Activated T-helper 2 cell treated with anti-CD3 and anti-CD28 coated beads, Interferon-gamma antibody, Interleukin-2, Interleukin-4, amounts not matched to agents 10 μg/mL and 5 μg/mL and 100 μg/mL, durations not matched to agents 14 hours and 24 hours and 36 hours (primary cell): ENCODE results near the gene SUGCT. TPM values are rescaled to one million over a fixed set of nuclear protein-coding genes. Genes with fewer than 3 reads are reported as not detected.

Experiments used
- DNase-seq: peaks from one replicate; pipeline ENCODE4 v3.0.0; 2021; ENCODE audit warnings: low spot score
- H3K27ac Mint-ChIP-seq: one replicate; pipeline ENCODE4 v1.8.0; 2021; ENCODE audit warnings: mixed read lengths
- H3K27me3 Mint-ChIP-seq: one replicate; pipeline ENCODE4 v1.8.0; 2021; ENCODE audit warnings: low read depth, mixed read lengths
- H3K36me3 Mint-ChIP-seq: one replicate; pipeline ENCODE4 v1.8.0; 2021; ENCODE audit warnings: low read depth, mixed read lengths
- H3K4me1 Mint-ChIP-seq: one replicate; pipeline ENCODE4 v1.8.0; 2021; ENCODE audit warnings: low read depth, mixed read lengths
- H3K4me3 Mint-ChIP-seq: one replicate; pipeline ENCODE4 v1.8.0; 2021; ENCODE audit warnings: low read depth, mild to moderate bottlenecking, moderate library complexity, mixed read lengths
- H3K9me3 Mint-ChIP-seq: one replicate; pipeline ENCODE4 v1.8.0; 2021; ENCODE audit warnings: mixed read lengths
- intact Hi-C: fragments of 100-400 bp; cut with micrococcal nuclease; formaldehyde crosslinking; loops from one replicate; pipeline ENCODE4 v1.15.1; 2023
- total RNA-seq: library from RNA; stranded (reverse); gene quantifications from 2 replicates; pipeline ENCODE4 v1.2.3, GENCODE V29; 2022

Gene SUGCT
- total RNA-seq, 1 donor from 2014 or later: 0.43 TPM

DNA sequence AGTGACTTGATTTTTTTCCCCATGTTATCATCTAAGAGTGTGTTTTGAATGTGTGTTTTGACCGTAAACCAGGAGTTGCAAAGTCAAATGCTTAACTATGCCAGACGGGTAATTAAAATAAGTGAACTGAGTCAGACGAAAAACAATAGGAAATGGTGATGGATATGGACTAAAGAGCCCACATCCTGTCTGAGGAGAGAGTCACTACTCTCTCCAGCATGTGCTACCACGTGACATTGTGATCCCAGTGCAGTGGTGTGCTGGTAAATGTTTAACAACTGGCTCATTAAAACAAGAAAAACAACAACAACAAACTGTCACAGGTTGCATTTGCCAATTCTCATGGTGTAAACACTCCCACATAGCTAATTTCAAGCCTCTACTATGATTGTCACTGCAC is 164.3 kb downstream of the SUGCT start:
- H3K4me1 Mint-ChIP-seq: peaks cover 3% of the 10 kb centered on the region

DNA sequence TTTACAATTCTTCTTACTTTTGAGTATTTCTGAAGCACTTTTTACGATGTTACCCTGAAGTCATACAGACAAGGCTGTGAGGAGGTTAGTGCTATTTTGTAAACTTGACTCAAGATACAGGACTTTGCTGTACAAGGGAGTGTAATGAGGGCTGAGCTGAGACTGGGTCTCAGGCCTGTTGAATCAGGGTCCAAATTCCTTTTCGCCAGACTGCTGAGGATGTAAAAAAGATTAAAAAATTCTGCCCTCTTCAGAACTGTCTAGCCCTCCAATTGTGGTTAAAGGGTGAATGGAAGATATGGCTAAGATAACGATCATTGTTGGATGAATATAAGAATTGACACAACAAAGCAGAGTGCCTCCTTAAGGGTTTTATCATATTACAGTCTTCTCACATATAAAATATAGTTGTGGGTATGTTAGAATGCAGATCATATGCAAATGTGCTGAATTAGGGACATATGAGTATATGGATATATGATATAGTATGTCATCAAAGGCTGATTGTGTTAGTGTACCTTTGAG is 165.4 kb downstream of the SUGCT start:
- Mint-ChIP-seq H3K27me3 (no peaks in the 10 kb centered on the region), H3K4me3 (no peak overlapping the region), H3K9me3 (no peaks in the 10 kb centered on the region), H3K4me1 (peaks cover 3% of the 10 kb centered on the region), H3K36me3 (no peaks in the 10 kb centered on the region), H3K27ac (no peak overlapping the region)
- intact Hi-C loops: no loop called here
- no peak for DNase-seq

More for the DNA sequence above, 164.3 kb downstream of the SUGCT start:
- no peaks in the 10 kb centered on the region for H3K27me3 Mint-ChIP-seq
- no peak overlapping the region for H3K27ac Mint-ChIP-seq
- H3K9me3 Mint-ChIP-seq: no peaks in the 10 kb centered on the region
- intact Hi-C loops: no loop called here
- no peaks in the 10 kb centered on the region for H3K36me3 Mint-ChIP-seq
- no peak overlapping the region for H3K4me3 Mint-ChIP-seq
- DNase-seq: no peak

GRCh38 chr7:40301486-40302068 is 166.8 kb downstream of the SUGCT start:
- no peak for DNase-seq
- peaks cover 3% of the 10 kb centered on the region for H3K4me1 Mint-ChIP-seq
- intact Hi-C loops: no loop called here
- H3K9me3 Mint-ChIP-seq: no peaks in the 10 kb centered on the region
- no peaks in the 10 kb centered on the region for H3K27me3 Mint-ChIP-seq
- H3K36me3 Mint-ChIP-seq: no peaks in the 10 kb centered on the region
- H3K27ac Mint-ChIP-seq: no peak overlapping the region
- no peak overlapping the region for H3K4me3 Mint-ChIP-seq

GRCh38 chr7:40303996-40304395 is 169.2 kb downstream of the SUGCT start:
- intact Hi-C loops: no loop called here
- Mint-ChIP-seq H3K4me1 (peaks cover under 1% of the 10 kb centered on the region), H3K9me3 (no peaks in the 10 kb centered on the region), H3K4me3 (no peak overlapping the region), H3K27ac (no peak overlapping the region), H3K36me3 (no peaks in the 10 kb centered on the region), H3K27me3 (no peaks in the 10 kb centered on the region)
- no peak for DNase-seq

GRCh38 chr7:40305229-40305628 is 170.4 kb downstream of the SUGCT start:
- DNase-seq: no peak
- no peaks in the 10 kb centered on the region for H3K36me3 Mint-ChIP-seq
- H3K27me3 Mint-ChIP-seq: no peaks in the 10 kb centered on the region
- no peak overlapping the region for H3K27ac Mint-ChIP-seq
- H3K4me3 Mint-ChIP-seq: no peak overlapping the region
- H3K4me1 Mint-ChIP-seq: no peaks in the 10 kb centered on the region
- no peaks in the 10 kb centered on the region for H3K9me3 Mint-ChIP-seq
- intact Hi-C loops: no loop called here

- no peaks in the 10 kb centered on the region for H3K4me1 Mint-ChIP-seq
- H3K36me3 Mint-ChIP-seq: no peaks in the 10 kb centered on the region
- H3K9me3 Mint-ChIP-seq: no peaks in the 10 kb centered on the region
- DNase-seq: no peak
- H3K27ac Mint-ChIP-seq: no peak overlapping the region
- no peaks in the 10 kb centered on the region for H3K27me3 Mint-ChIP-seq
- H3K4me3 Mint-ChIP-seq: no peak overlapping the region
- intact Hi-C loops: no loop called here
Observed at GRCh38 chr7:40306025-40306424, 171.2 kb downstream of the SUGCT start.

DNA sequence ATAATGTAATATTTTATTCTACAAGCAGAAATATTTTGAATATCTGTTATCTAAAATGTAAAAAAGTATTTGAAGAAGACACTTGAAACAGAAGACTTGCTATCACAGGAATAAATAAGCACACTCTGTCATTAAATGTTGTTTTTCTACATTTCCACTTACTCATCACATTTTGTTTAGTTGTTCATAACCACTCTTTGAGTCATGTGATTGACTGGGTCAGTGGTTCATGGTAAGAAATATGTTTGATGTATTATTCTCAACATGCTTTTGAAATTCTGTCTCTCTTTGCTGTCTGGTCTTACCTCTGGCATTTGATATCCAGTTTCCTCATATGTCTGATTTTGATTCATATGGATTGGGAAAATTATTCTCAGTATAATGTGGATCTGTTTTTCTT is 171.8 kb downstream of the SUGCT start:
- no peaks in the 10 kb centered on the region for H3K4me1 Mint-ChIP-seq
- no peak for DNase-seq
- H3K27me3 Mint-ChIP-seq: no peaks in the 10 kb centered on the region
- no peaks in the 10 kb centered on the region for H3K36me3 Mint-ChIP-seq
- H3K27ac Mint-ChIP-seq: no peak overlapping the region
- no peak overlapping the region for H3K4me3 Mint-ChIP-seq
- H3K9me3 Mint-ChIP-seq: no peaks in the 10 kb centered on the region
- intact Hi-C loops: no loop called here

GRCh38 chr7:40310258-40310657 is 175.5 kb downstream of the SUGCT start:
- Mint-ChIP-seq H3K27me3 (no peaks in the 10 kb centered on the region), H3K27ac (no peak overlapping the region), H3K4me3 (no peak overlapping the region), H3K36me3 (no peaks in the 10 kb centered on the region), H3K4me1 (no peaks in the 10 kb centered on the region), H3K9me3 (no peaks in the 10 kb centered on the region)
- no peak for DNase-seq
- intact Hi-C loops: no loop called here

DNA sequence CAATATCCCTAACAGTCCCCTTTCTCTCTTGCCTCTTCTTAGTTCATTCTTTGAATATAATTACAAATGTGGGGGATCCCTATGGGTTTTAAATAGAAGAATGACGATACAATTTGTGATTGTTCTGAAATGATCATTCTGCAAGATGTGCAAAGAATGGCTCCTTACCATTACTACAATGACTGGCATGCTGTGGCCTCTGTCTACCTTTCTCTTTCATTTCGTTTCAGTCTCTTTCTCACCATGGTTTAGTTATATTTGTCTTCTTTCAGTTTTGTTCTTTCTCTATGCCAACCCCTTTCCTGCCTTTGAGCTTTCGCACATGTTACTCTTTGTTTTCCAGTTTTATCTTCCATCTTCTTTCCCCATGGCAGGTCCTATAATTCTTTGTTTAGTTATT is 176.5 kb downstream of the SUGCT start:
- DNase-seq: no peak
- Mint-ChIP-seq H3K4me1 (no peaks in the 10 kb centered on the region), H3K9me3 (no peaks in the 10 kb centered on the region), H3K36me3 (no peaks in the 10 kb centered on the region), H3K4me3 (no peak overlapping the region), H3K27me3 (no peaks in the 10 kb centered on the region), H3K27ac (no peak overlapping the region)
- intact Hi-C loops: no loop called here

GRCh38 chr7:40315277-40315676 is 180.5 kb downstream of the SUGCT start:
- Mint-ChIP-seq H3K27ac (no peak overlapping the region), H3K36me3 (no peaks in the 10 kb centered on the region), H3K27me3 (no peaks in the 10 kb centered on the region), H3K9me3 (no peaks in the 10 kb centered on the region), H3K4me1 (no peaks in the 10 kb centered on the region), H3K4me3 (no peak overlapping the region)
- intact Hi-C loops: no loop called here
- DNase-seq: no peak

GRCh38 chr7:40316176-40316575 is 181.4 kb downstream of the SUGCT start:
- Mint-ChIP-seq H3K27ac (no peak overlapping the region), H3K36me3 (no peaks in the 10 kb centered on the region), H3K9me3 (no peaks in the 10 kb centered on the region), H3K27me3 (no peaks in the 10 kb centered on the region), H3K4me3 (no peak overlapping the region), H3K4me1 (no peaks in the 10 kb centered on the region)
- no peak for DNase-seq
- intact Hi-C loops: no loop called here

DNA sequence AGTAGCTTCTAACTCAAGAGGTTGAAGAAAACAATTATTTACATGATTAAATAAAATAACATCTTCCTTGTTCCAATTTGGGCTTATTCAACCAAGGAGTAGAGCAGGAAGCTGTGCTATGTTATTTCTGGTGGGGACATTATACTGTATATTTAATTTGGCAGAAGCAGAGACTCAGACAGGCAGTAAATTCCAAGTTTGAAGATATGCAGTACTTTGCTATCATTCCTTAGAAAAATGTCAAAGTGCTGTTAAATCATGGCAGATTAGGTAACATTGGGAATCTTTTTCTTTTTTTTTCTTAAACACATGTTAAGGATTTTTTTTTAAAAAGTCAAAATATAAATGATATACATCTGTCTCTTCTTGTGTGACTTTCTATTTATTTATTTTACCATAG is 190.1 kb downstream of the SUGCT start:
- intact Hi-C loops: loop anchor here (5.0 kb wide), 1 partner anchor 437 kb away; no protein-coding TSS in a partner anchor
- H3K4me1 Mint-ChIP-seq: no peaks in the 10 kb centered on the region
- no peak overlapping the region for H3K27ac Mint-ChIP-seq

DNA sequence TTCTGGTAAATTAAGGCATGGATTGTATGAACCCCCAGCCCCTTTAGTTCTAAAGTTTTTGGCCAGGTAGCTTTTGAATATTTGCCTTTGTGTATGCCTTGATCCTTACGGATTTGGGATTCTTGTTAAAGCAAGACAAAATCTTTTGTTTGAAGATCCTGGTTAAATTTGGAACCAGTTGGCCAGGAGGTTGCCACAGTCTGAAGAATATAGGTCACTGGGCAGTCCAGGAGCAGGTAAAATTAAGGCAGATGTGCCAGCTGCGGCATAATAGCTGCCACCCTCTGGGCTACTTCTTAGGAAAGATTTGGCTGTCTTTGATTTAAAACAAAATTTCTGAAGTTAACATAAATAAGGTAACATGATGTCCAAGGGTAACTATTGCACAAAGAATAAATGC is 192.3 kb downstream of the SUGCT start:
- DNase-seq: no peak
- H3K4me1 Mint-ChIP-seq: no peaks in the 10 kb centered on the region
- H3K9me3 Mint-ChIP-seq: no peaks in the 10 kb centered on the region
- H3K27me3 Mint-ChIP-seq: no peaks in the 10 kb centered on the region
- H3K4me3 Mint-ChIP-seq: no peak overlapping the region
- intact Hi-C loops: loop anchor here (5.0 kb wide), 1 partner anchor 435 kb away; no protein-coding TSS in a partner anchor
- H3K36me3 Mint-ChIP-seq: no peaks in the 10 kb centered on the region
- no peak overlapping the region for H3K27ac Mint-ChIP-seq

More for the DNA sequence above, 190.1 kb downstream of the SUGCT start:
- no peak overlapping the region for H3K4me3 Mint-ChIP-seq
- DNase-seq: no peak
- no peaks in the 10 kb centered on the region for H3K9me3 Mint-ChIP-seq
- no peaks in the 10 kb centered on the region for H3K27me3 Mint-ChIP-seq
- no peaks in the 10 kb centered on the region for H3K36me3 Mint-ChIP-seq

DNA sequence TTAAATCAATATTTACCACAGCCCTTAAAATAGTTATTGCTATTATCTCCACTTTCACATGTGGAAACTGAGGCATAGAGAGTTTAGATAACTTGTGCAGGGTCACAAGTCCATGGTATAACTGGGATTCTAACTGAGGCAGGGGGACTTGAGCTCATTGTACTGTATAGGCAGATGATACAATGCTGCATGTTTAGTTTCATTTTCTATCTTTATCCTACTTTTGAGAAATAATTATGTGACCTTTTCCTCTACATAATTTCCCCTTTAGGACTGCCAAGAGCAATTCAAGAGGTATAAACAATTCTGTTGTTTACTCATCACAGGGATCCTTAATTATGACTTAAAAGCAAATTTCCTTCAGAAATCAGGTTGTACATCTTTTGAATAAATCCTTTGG is 193.1 kb downstream of the SUGCT start:
- no peaks in the 10 kb centered on the region for H3K9me3 Mint-ChIP-seq
- no peak overlapping the region for H3K4me3 Mint-ChIP-seq
- no peaks in the 10 kb centered on the region for H3K36me3 Mint-ChIP-seq
- no peak overlapping the region for H3K27ac Mint-ChIP-seq
- DNase-seq: no peak
- intact Hi-C loops: loop anchor here (5.0 kb wide), 1 partner anchor 434 kb away; no protein-coding TSS in a partner anchor
- H3K27me3 Mint-ChIP-seq: no peaks in the 10 kb centered on the region
- H3K4me1 Mint-ChIP-seq: no peaks in the 10 kb centered on the region
